ENCODE measurements around the gene ITGBL1.

The ITGBL1 gene

DNA sequence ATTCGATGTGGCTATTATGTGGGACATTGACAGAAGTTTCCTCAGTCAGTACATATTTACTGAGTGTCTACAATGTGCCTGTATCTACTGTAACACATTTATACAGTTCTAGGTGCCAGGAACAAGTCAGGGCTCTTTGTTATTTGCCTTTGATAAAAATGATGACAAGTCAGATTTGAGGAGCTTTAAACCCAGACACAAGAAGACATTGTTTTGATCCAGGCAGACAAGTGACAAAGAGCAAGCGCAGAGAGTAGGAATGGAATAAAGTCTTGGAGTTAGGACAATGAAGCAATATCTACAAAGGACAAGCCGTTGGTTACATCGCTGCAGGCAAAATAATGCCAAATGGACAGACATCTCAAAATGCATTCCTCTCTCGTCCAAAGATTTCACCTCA lies 70.1 kb downstream of the ITGBL1 start:
- Histone ChIP-seq H3K27ac (no peak overlapping the region), H3K4me3 (ENCODE audit: low read depth in 1 of 2, low read length in 1 of 2) (no peak overlapping the region), H3K4me1 (ENCODE audit: control insufficient read depth in 1 of 2, insufficient read depth in 1 of 2, low read depth in 1 of 2, low read length in 1 of 2) (no peaks in the 10 kb centered on the region), H3K9me3 (no peaks in the 10 kb centered on the region), H3K27me3 (no peaks in the 10 kb centered on the region), H3K36me3 (no peaks in the 10 kb centered on the region)
- TF ChIP-seq, protein P1, sequence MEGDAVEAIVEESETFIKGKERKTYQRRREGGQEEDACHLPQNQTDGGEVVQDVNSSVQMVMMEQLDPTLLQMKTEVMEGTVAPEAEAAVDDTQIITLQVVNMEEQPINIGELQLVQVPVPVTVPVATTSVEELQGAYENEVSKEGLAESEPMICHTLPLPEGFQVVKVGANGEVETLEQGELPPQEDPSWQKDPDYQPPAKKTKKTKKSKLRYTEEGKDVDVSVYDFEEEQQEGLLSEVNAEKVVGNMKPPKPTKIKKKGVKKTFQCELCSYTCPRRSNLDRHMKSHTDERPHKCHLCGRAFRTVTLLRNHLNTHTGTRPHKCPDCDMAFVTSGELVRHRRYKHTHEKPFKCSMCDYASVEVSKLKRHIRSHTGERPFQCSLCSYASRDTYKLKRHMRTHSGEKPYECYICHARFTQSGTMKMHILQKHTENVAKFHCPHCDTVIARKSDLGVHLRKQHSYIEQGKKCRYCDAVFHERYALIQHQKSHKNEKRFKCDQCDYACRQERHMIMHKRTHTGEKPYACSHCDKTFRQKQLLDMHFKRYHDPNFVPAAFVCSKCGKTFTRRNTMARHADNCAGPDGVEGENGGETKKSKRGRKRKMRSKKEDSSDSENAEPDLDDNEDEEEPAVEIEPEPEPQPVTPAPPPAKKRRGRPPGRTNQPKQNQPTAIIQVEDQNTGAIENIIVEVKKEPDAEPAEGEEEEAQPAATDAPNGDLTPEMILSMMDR (IDR thresholded peaks at IDR 0.05): no peak

DNA sequence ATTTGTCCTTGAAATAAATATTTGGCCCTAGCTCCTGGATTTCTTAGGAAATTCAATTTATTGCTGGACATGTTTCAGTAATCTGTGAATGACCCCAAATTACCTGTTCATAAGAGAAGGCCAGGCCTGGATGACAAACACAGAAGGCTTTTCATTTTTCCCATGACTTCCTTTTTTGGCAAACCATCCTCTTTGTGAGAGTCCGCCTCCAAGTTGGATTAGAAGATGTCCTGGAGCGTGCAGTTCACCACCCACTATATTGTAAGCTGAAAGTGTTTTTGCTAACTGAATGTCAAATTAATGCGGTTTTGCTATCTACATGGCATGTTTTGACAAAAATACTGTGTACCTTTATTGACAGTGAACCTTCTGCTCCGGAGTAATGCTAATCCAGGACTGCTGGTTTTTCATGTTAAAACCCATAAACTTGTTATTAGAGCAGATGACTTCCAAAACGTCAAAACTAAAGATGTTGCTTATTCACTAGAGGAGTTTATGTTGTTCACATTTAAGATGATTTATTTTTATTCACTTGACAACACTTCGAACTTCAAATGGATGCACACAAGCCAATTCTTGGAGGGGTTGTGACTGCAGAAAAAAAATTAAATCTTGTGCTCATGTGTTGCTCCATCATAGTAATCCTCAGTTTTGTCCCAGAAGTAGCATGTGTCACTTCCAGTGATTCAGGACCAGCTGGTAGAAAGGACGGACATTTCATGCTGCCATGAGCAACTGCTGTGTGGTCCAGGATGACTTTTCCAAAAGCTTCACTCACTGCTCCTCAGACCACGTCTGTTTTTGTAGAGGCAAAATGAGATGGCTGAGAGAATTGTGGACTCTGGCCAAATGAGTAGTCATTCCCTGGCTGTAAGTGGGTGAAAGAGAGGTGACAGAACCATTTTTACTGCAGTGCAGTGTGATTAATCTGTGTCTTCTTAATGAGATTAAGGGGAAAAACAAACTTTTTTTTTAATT lies 71.0 kb downstream of the ITGBL1 start:
- TF ChIP-seq, protein P1 (IDR thresholded peaks at IDR 0.05): no peak
- H3K27ac ChIP-seq: no peak overlapping the region
- H3K36me3 ChIP-seq: no peaks in the 10 kb centered on the region
- no peaks in the 10 kb centered on the region for H3K4me1 ChIP-seq (ENCODE audit: control insufficient read depth in 1 of 2, insufficient read depth in 1 of 2, low read depth in 1 of 2, low read length in 1 of 2)
- H3K9me3 ChIP-seq: no peaks in the 10 kb centered on the region
- no peak overlapping the region for H3K4me3 ChIP-seq (ENCODE audit: low read depth in 1 of 2, low read length in 1 of 2)
- no peaks in the 10 kb centered on the region for H3K27me3 ChIP-seq

DNA sequence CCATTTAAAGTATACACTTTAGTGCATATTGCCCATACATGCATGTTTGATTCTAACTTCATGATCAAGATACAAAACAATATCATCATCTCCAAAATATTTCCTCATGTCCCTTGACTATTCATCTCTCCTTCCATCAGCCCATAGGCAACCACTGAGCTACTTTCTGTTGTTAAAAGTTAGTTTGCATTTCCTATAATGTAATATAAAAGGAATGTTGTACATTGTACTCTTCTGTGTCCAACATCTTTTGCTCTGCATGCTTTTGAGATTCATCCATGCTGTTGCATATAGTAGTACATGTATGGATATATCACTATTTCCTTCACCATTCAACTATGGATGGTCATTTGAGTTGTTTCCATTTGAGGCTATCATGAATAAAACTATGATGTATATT lies 74.7 kb downstream of the ITGBL1 start:
- H3K9me3 ChIP-seq: no peaks in the 10 kb centered on the region
- no peaks in the 10 kb centered on the region for H3K36me3 ChIP-seq
- TF ChIP-seq, protein P1 (IDR thresholded peaks at IDR 0.05): no peak
- H3K27me3 ChIP-seq: no peaks in the 10 kb centered on the region
- H3K4me3 ChIP-seq (ENCODE audit: low read depth in 1 of 2, low read length in 1 of 2): no peak overlapping the region
- H3K27ac ChIP-seq: no peak overlapping the region
- H3K4me1 ChIP-seq (ENCODE audit: control insufficient read depth in 1 of 2, insufficient read depth in 1 of 2, low read depth in 1 of 2, low read length in 1 of 2): no peaks in the 10 kb centered on the region

DNA sequence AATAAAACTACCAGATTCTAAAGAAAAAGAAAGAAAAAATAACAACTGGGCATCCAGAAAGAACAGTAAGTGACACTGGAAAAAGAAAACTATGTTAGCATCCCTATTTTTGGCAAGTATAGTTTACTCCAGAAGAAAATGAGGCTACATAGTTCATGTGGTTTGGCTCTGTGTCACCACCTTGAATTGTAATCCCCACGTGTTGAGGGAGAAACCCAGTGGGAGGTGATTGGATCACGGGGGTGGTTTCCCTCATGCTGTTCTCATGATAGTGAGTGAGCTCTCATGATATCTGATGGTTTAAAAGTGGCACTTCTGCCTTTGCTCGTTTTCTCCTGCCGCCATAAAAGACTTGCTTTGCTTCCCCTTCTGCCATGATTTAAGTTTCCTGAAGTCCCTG lies 76.9 kb downstream of the ITGBL1 start:
- Histone ChIP-seq H3K27ac (no peak overlapping the region), H3K9me3 (no peaks in the 10 kb centered on the region), H3K4me3 (ENCODE audit: low read depth in 1 of 2, low read length in 1 of 2) (no peak overlapping the region), H3K27me3 (no peaks in the 10 kb centered on the region), H3K4me1 (ENCODE audit: control insufficient read depth in 1 of 2, insufficient read depth in 1 of 2, low read depth in 1 of 2, low read length in 1 of 2) (no peaks in the 10 kb centered on the region), H3K36me3 (no peaks in the 10 kb centered on the region)
- TF ChIP-seq, protein P1 (IDR thresholded peaks at IDR 0.05): no peak

DNA sequence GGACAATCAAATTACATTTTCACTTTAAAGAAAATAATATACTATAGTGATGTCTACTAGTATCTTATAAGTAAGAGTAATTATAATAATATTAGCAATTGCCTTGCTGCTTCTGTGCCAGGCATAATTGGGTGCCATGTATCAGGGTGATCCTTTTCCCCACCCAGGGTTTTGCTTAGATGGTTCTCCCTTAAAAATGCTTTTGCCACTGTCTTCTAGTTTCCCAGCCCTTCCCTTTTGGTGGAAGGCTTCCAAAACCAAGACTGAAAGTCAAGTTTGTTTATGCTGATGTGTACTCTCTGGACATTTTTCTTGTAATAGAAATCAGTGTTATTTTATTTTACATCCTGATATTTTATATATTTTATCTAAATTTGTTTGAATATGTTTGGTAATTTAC lies 77.8 kb downstream of the ITGBL1 start:
- Histone ChIP-seq H3K9me3 (no peaks in the 10 kb centered on the region), H3K4me1 (ENCODE audit: control insufficient read depth in 1 of 2, insufficient read depth in 1 of 2, low read depth in 1 of 2, low read length in 1 of 2) (no peaks in the 10 kb centered on the region), H3K27ac (no peak overlapping the region), H3K4me3 (ENCODE audit: low read depth in 1 of 2, low read length in 1 of 2) (no peak overlapping the region), H3K36me3 (no peaks in the 10 kb centered on the region), H3K27me3 (no peaks in the 10 kb centered on the region)
- TF ChIP-seq, protein P1 (IDR thresholded peaks at IDR 0.05): no peak

Measured in neutrophil (primary cell).